ENCODE results near the gene TRIM2. TPM values are rescaled to one million over a fixed set of nuclear protein-coding genes. Genes with fewer than 3 reads are reported as not detected.

TRIM2 gene
- total and polyA plus RNA-seq, 12 donors = 6.2 to 130 (median 47.8) TPM

DNA sequence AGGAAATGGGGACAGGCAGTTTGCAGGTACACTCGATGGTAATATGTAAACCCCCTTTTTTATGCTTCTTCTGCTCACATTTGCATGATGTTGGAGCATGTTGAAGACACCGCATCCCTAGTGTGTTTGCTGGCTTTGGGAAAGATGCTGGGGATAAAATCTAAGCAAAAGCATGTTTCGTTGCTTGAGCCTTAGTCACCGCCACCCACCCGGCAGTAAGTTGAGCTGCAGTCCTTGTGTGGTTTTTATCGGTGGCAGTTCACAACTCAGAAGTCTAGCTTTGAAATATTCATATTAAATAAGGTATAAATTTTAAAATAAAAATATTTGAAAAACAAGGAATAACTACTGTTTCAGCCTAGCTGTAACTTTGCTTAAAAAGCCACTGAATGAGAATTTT, 118.5 kb downstream of the TRIM2 start:
- no peaks in the 10 kb centered on the region for H3K9me3 ChIP-seq (replicated peaks in 1 of 3)
- H3K36me3 ChIP-seq (replicated peaks in 1 of 2) = peaks cover 0 to 4% of the 10 kb centered on the region in 2 donors
- H3K4me3 ChIP-seq = no peak overlapping the region
- TF ChIP-seq, protein P1, sequence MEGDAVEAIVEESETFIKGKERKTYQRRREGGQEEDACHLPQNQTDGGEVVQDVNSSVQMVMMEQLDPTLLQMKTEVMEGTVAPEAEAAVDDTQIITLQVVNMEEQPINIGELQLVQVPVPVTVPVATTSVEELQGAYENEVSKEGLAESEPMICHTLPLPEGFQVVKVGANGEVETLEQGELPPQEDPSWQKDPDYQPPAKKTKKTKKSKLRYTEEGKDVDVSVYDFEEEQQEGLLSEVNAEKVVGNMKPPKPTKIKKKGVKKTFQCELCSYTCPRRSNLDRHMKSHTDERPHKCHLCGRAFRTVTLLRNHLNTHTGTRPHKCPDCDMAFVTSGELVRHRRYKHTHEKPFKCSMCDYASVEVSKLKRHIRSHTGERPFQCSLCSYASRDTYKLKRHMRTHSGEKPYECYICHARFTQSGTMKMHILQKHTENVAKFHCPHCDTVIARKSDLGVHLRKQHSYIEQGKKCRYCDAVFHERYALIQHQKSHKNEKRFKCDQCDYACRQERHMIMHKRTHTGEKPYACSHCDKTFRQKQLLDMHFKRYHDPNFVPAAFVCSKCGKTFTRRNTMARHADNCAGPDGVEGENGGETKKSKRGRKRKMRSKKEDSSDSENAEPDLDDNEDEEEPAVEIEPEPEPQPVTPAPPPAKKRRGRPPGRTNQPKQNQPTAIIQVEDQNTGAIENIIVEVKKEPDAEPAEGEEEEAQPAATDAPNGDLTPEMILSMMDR (IDR thresholded peaks at IDR 0.05) = no peak
- TF ChIP-seq POLR2A (IDR thresholded peaks at IDR 0.05) = no peak
- WGBS, 4 donors = 75 to 92% (median 81%) methylated on average over 6 of the region's 6 CpGs
- DNase-seq = no peak
- no peaks in the 10 kb centered on the region for H3K27me3 ChIP-seq
- no peaks in the 10 kb centered on the region for H3K4me1 ChIP-seq (replicated peaks in 1 of 2)
- intact Hi-C loops (cut with DNase I) = no loop called here
- no peak overlapping the region for H3K27ac ChIP-seq

DNA sequence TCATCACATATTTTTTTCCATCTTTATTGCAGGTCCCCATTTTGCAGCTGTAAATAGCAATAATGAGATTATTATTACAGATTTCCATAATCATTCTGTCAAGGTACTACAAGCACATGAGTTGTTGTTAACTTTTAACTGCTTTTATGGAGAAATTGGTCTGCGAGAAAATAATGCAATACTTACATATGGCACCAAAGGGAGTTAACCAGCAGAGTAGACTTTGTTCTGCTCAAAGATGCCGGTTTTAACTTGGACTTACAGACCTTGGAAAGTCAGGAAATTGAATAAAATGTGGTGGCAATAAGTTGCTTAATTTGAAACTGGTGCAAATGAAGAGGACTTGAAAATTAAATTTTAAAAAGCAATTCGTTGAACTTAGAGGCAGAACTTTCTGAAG, 119.8 kb downstream of the TRIM2 start:
- Histone ChIP-seq H3K36me3 (replicated peaks in 1 of 2) (no peaks in the 10 kb centered on the region), H3K4me1 (replicated peaks in 1 of 2) (no peaks in the 10 kb centered on the region), H3K27ac (no peak overlapping the region), H3K4me3 (no peak overlapping the region), H3K9me3 (replicated peaks in 1 of 3) (no peaks in the 10 kb centered on the region), H3K27me3 (no peaks in the 10 kb centered on the region)
- 83 to 92% (median 89%) methylated on average over 3 of the region's 3 CpGs for WGBS, 4 donors
- DNase-seq = no peak
- TF ChIP-seq, protein P1 (IDR thresholded peaks at IDR 0.05) = no peak
- TF ChIP-seq POLR2A (IDR thresholded peaks at IDR 0.05) = no peak
- intact Hi-C loops (cut with DNase I) = no loop called here

DNA sequence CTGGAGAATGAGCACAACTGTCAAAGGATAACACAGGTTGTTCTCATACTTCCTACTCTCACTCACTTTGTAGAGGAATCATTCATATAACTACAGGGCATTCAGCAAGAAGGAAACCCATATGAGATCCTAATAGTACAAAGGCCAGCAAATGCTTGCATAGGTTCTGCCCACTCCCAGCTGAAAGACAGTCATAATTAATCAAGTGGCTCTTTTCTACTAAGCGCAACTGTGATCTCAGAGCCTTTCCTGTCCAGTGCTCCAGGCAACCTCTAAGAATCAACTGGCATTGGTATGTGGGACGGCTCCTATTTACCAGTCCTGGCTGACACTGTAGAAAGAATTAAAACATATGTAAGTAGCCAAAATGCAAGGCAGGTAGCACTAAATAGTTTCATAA, 121.3 kb downstream of the TRIM2 start:
- Histone ChIP-seq H3K36me3 (replicated peaks in 1 of 2) (no peaks in the 10 kb centered on the region), H3K4me1 (replicated peaks in 1 of 2) (no peaks in the 10 kb centered on the region), H3K27ac (no peak overlapping the region), H3K27me3 (no peaks in the 10 kb centered on the region), H3K9me3 (replicated peaks in 1 of 3) (no peaks in the 10 kb centered on the region), H3K4me3 (no peak overlapping the region)
- TF ChIP-seq, protein P1 (IDR thresholded peaks at IDR 0.05) = no peak
- TF ChIP-seq POLR2A (IDR thresholded peaks at IDR 0.05) = no peak
- intact Hi-C loops (cut with DNase I) = no loop called here
- DNase-seq = no peak
- WGBS, 4 donors = 91 to 100% (median 96%) methylated on average over 2 of the region's 2 CpGs

DNA sequence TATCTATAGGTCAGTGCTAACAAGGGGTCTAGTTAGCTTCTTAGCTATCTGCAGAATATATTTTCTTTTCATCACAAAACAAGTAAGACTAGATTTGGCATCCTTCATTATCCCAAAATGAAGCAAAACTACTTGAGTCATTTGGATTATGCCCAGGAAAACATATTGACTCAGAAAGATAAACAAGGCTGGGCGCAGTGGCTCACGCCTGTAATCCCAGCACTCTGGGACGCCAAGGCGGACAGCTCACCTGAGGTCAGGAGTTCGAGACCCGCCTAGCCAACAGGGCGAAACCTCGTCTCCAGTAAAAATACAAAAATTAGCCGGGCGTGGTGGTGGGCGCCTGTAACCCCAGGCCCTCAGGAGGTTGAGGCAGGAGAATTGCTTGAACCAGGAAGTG, 122.3 kb downstream of the TRIM2 start:
- Histone ChIP-seq H3K4me1 (replicated peaks in 1 of 2) (no peaks in the 10 kb centered on the region), H3K9me3 (replicated peaks in 1 of 3) (no peaks in the 10 kb centered on the region), H3K36me3 (replicated peaks in 1 of 2) (no peaks in the 10 kb centered on the region), H3K27me3 (no peaks in the 10 kb centered on the region), H3K4me3 (no peak overlapping the region), H3K27ac (no peak overlapping the region)
- no peak for TF ChIP-seq POLR2A (IDR thresholded peaks at IDR 0.05)
- TF ChIP-seq, protein P1 (IDR thresholded peaks at IDR 0.05) = no peak
- 92 to 96% (median 95%) methylated on average over 11 of the region's 11 CpGs for WGBS, 4 donors
- no peak for DNase-seq
- intact Hi-C loops (cut with DNase I) = no loop called here

All from adrenal gland (tissue), 12 donors.